ENCODE results near the gene PEF1.
A peak's percentile ranks its signal among the peaks of the same experiment; 100 is the strongest.

The PEF1 gene

GRCh38 chr1:31627930-31628559, 16.6 kb downstream of the PEF1 start:
- no peak for DNase-seq

GRCh38 chr1:31627301-31627929, 17.3 kb downstream of the PEF1 start:
- no peak for DNase-seq

GRCh38 chr1:31626223-31627207, 18.2 kb downstream of the PEF1 start:
- DNase-seq = no peak

GRCh38 chr1:31625561-31626222, 19.0 kb downstream of the PEF1 start:
- no peak for DNase-seq

- no peak for DNase-seq
Observed at GRCh38 chr1:31624731-31625514, 19.8 kb downstream of the PEF1 start.

- DNase-seq = no peak
Observed at GRCh38 chr1:31624309-31624708, 20.4 kb downstream of the PEF1 start.

GRCh38 chr1:31623365-31623764, 21.3 kb downstream of the PEF1 start:
- no peak for DNase-seq

GRCh38 chr1:31621847-31622730, 22.6 kb downstream of the PEF1 start:
- no peak for DNase-seq

- DNase-seq = no peak
Observed at GRCh38 chr1:31621498-31621820, 23.2 kb downstream of the PEF1 start.

GRCh38 chr1:31620631-31621497, 23.8 kb downstream of the PEF1 start:
- DNase-seq = no peak

GRCh38 chr1:31618916-31619846, 25.5 kb downstream of the PEF1 start:
- no peak for DNase-seq

GRCh38 chr1:31617916-31618746, 26.5 kb downstream of the PEF1 start:
- DNase-seq = peak; percentile 21 to 37

- no peak for DNase-seq
Observed at GRCh38 chr1:31617218-31617915, 27.3 kb downstream of the PEF1 start, which contains the start of gene HCRTR1. HCRTR1 (plus strand) TSS chr1:31617689; CDS start chr1:31619193, 1,504 bp downstream.

GRCh38 chr1:31615939-31616338, 28.7 kb downstream of the PEF1 start:
- no peak for DNase-seq

- DNase-seq = no peak
Observed at GRCh38 chr1:31615414-31615813, 29.3 kb downstream of the PEF1 start.

- DNase-seq = no peak
Observed at GRCh38 chr1:31614414-31615005, 30.2 kb downstream of the PEF1 start.

- DNase-seq = no peak
Observed at GRCh38 chr1:31609514-31610118, 35.1 kb downstream of the PEF1 start.

Measured in CD4-positive, alpha-beta T cell treated with Interleukin-1 beta for 1 hour (primary cell).